Measurements from ENCODE around the gene RPL4.

RPL4 gene

DNA sequence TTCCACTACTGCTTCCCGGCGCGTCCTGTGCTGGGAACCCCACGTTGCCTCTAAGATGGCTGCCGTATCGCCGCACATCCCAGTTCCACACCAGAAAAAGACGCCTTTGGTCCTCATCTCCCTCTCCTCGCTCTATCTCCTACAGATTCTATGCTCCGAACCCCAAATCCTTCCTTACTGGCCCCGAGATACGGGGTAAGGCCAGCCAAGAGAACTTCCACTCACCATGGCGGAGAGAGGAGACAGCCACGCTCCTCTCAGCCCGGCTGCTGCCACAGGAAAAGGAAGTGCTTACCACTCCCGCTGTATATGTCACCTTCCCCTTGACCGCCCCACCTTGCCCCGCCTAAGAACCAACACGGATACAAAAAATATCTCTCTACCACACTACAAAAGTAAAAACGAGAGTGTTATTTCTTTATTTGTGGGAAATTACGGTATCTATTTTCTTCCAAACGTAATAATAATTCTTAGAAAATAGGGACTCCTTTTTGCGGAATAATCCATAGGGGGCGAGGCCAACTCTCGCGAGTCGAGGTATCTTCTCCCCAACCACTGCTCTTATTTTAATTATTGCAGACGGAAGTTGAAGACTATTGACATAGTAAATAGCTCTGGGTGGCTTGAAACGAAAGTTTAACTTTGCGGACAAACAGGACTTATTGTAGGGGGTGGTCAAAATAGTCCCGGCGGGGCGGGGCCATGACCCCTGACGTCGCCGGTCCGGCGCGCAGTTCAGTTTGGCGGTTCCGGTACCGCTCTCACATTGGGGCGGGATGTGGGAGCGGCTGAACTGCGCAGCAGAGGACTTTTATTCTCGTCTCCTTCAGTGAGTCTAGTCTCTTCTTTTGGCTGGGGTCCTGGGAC lies at the start of gene RPL4, which contains the start of gene ZWILCH:
TSS of gene RPL4 (minus strand) at position 293 of the 867 bp plus-strand sequence. CDS start at position 228, 65 bp downstream.
TSS of gene ZWILCH (plus strand) at position 764 of the 867 bp plus-strand sequence. CDS start at position 777, 13 bp downstream.
- TF ChIP-seq POLR2A (IDR thresholded peaks at IDR 0.05; ENCODE audit: low read length) (peak; percentile 99), GATA1 (IDR thresholded peaks at IDR 0.05; ENCODE audit: low read depth, low read length) (no peak)
- DNase-seq = peak; percentile 91 to 93

- DNase-seq = no peak
- no peak for TF ChIP-seq POLR2A (IDR thresholded peaks at IDR 0.05; ENCODE audit: low read length)
- no peak for TF ChIP-seq GATA1 (IDR thresholded peaks at IDR 0.05; ENCODE audit: low read depth, low read length)
These were observed 40.6 kb upstream of the RPL4 start for GRCh38 chr15:66545255-66545654.

DNA sequence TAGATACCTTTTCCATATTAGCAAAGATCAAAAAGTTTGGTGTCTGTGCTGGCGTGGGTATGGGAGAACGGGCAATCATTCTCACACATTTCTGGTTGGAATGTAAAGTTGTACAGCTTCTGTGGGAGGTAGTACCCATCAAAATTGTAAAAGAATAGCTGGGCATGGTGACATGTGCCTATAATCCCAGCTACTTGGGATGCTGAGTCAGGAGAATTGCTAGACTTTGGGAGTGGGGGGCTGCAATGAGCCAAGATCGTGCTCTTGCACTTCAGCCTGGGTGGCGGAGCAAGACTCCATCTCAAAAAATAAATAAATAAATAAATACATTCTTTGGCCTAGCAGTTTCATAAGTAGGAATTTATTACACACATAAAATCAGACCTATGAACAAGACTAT lies 38.2 kb upstream of the RPL4 start:
- no peak for DNase-seq
- no peak for TF ChIP-seq GATA1 (IDR thresholded peaks at IDR 0.05; ENCODE audit: low read depth, low read length)

DNA sequence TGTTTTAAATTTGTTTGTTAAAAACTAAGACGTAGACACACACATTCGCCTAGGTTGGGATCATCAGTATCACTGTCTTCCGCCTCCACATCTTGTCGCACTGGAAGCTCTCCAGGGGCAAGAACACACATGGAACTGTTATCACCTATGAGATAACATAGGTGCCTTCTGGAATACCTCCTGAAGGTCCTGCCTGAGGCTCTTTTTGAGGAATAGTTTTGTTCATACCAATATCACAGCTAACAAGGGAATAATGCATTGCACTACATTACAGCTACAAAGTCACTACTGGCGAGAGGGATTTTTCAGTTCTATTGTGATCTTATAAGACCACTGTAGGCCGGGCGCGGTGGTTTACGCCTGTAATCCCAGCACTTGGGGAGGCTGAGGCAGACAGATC lies 30.4 kb upstream of the RPL4 start:
- TF ChIP-seq GATA1 (IDR thresholded peaks at IDR 0.05; ENCODE audit: low read depth, low read length) (no peak), POLR2A (IDR thresholded peaks at IDR 0.05; ENCODE audit: low read length) (no peak)
- no peak for DNase-seq

DNA sequence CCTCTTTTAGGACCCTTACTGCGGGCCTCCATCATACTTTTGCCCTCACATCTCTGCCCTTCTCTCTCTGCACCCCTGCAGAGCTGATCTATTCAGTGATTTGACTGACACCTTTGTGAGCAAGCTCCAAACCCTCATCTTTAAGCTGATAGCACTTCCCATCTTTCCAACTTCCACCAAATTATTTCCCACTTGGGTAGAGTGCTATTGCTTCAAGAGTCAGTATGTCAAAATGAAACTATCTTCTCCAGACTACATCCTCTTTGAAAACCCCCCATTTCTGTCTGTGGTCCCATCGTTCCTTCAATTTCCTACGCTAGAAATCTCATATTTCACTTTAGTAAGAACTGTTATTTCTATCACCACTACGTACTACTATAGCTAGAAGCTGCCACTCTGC lies 20.2 kb upstream of the RPL4 start:
- TF ChIP-seq GATA1 (IDR thresholded peaks at IDR 0.05; ENCODE audit: low read depth, low read length) = no peak
- no peak for TF ChIP-seq POLR2A (IDR thresholded peaks at IDR 0.05; ENCODE audit: low read length)
- no peak for DNase-seq

GRCh38 chr15:66523926-66524325 lies 19.3 kb upstream of the RPL4 start:
- TF ChIP-seq GATA1 (IDR thresholded peaks at IDR 0.05; ENCODE audit: low read depth, low read length) = no peak
- DNase-seq = no peak

DNA sequence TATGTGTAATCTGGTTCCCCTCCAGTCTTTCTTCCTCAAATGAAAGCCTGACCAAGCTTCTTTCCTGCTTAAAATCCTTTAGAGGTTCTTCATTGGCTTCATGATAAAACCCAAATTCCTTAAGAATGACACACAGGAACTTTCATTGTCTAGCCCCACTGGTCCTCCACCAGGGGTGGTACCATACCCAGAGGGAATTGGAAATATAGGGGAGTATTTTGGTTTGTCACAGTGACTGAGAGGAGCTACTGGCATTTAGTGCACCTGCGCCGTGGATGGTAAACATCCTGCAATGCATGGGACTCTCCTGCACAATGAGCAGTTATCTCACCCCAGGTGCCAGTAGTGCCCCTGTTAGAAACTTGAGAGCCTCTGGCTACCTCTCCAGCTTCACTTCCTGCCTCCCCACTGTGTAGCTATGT lies 11.3 kb upstream of the RPL4 start:
- no peak for TF ChIP-seq POLR2A (IDR thresholded peaks at IDR 0.05; ENCODE audit: low read length)
- no peak for TF ChIP-seq GATA1 (IDR thresholded peaks at IDR 0.05; ENCODE audit: low read depth, low read length)
- no peak for DNase-seq

DNA sequence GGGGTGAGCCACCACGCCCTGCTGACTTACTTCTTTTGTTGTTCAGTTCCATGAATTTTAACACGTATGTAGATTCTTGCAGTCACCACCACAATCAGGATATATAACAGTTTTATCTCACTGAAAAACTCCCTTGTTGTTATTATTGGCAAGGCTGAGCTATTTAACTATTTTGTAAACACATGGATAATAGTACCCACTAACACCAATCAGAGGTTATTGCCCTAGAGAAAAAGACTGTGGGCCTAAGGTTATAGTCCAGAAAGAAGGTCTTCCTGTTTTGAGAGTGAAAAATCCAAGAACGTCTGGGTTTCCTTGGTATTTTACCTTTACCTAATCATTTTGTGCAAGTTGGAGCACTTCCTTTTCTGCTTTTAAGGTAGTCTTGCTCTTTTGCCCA lies 9.9 kb upstream of the RPL4 start:
- no peak for TF ChIP-seq GATA1 (IDR thresholded peaks at IDR 0.05; ENCODE audit: low read depth, low read length)
- TF ChIP-seq POLR2A (IDR thresholded peaks at IDR 0.05; ENCODE audit: low read length) = no peak

GRCh38 chr15:66508293-66508883 lies 3.7 kb upstream of the RPL4 start:
- TF ChIP-seq POLR2A (IDR thresholded peaks at IDR 0.05; ENCODE audit: low read length) = no peak
- no peak for TF ChIP-seq GATA1 (IDR thresholded peaks at IDR 0.05; ENCODE audit: low read depth, low read length)
- no peak for DNase-seq

More for the DNA sequence above, 9.9 kb upstream of the RPL4 start:
- no peak for DNase-seq

- TF ChIP-seq POLR2A (IDR thresholded peaks at IDR 0.05; ENCODE audit: low read length) = no peak
- TF ChIP-seq GATA1 (IDR thresholded peaks at IDR 0.05; ENCODE audit: low read depth, low read length) = no peak
- no peak for DNase-seq
These were observed 1.2 kb upstream of the RPL4 start for GRCh38 chr15:66505818-66506217.

GRCh38 chr15:66505430-66505811 lies 766 bp upstream of the RPL4 start:
- TF ChIP-seq POLR2A (IDR thresholded peaks at IDR 0.05; ENCODE audit: low read length) (no peak), GATA1 (IDR thresholded peaks at IDR 0.05; ENCODE audit: low read depth, low read length) (no peak)
- no peak for DNase-seq

DNA sequence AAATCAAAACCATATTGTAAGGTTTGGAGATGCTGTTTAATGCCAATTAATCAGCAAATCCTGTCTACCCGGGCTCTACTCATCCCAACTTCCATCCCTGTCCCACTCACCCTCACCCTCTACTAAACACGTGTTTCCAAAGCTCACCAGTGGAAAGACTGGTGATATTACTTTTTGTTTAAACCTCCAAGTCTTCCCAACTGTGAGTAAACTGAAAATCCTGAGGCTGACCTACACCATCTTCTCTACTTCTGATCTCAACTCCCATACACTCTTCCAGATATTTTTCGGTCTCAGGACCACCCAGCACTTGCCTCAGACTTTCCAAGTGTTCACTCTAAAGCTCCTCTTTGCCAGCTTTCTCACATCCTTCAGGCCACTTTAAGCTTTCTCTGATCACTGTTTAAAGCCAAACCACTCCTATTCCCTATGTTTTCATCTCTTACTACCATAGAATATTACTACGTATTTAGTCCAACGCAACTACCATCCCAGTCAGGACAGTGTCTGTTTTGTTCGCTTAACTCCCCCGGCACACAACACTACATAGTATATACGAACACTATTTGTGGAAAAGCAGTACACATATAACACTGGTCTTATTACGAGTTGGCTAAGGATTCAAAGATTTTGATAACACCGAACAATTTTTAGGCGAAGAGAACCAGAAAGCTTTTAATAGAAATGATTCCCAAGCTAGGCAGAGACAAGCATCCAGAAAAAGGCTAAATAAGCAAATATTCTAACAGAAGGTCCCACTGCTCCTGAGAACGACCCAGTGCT lies 684 bp downstream of the RPL4 start:
- DNase-seq = peak; percentile 22 to 47
- TF ChIP-seq GATA1 (IDR thresholded peaks at IDR 0.05; ENCODE audit: low read depth, low read length) = no peak
- no peak for TF ChIP-seq POLR2A (IDR thresholded peaks at IDR 0.05; ENCODE audit: low read length)

GRCh38 chr15:66503041-66503648 lies 1.5 kb downstream of the RPL4 start:
- DNase-seq = peak in 1 of 2 experiments; percentile 25

- TF ChIP-seq GATA1 (IDR thresholded peaks at IDR 0.05; ENCODE audit: low read depth, low read length) (no peak), POLR2A (IDR thresholded peaks at IDR 0.05; ENCODE audit: low read length) (peak; percentile 9)
- DNase-seq = no peak
These were observed 2.2 kb downstream of the RPL4 start for GRCh38 chr15:66502491-66502890.

All from erythroblast (primary cell).